HepG2 (cell line): Measurements from ENCODE around the gene JAKMIP2. TPM values are rescaled to one million over a fixed set of nuclear protein-coding genes. Genes with fewer than 3 reads are reported as not detected.

Source experiments
- MLLT10 ChIP-seq: sonication (generic); formaldehyde crosslinking; IDR thresholded peaks from 2 replicates; pipeline ENCODE4 v1.4.0; 2020; ENCODE audit warnings: missing genetic modification reagents
- MXI1 ChIP-seq: IDR thresholded peaks from 3 replicates; pipeline ENCODE4 v1.6.1; 2012; ENCODE audit warnings: low read depth, low read length, inconsistent platforms, borderline replicate concordance
- SSRP1 ChIP-seq: IDR thresholded peaks from 2 replicates; pipeline ENCODE4 v1.6.1; 2016; ENCODE audit warnings: control low read depth
- ZNF468 ChIP-seq: sonication (generic); formaldehyde crosslinking; IDR thresholded peaks from 2 replicates; pipeline ENCODE4 v1.8.0; 2022; ENCODE audit warnings: mild to moderate bottlenecking, moderate library complexity, missing genetic modification reagents
- ZNF496 ChIP-seq: sonication (generic); formaldehyde crosslinking; IDR thresholded peaks from 2 replicates; pipeline ENCODE4 v1.8.1; 2023; ENCODE audit warnings: mild to moderate bottlenecking, moderate library complexity, missing genetic modification reagents; ENCODE audit not compliant: insufficient replicate concordance
- polyA plus RNA-seq, 8 experiments: library from polyadenylated mRNA; depleted of rRNA in 3 of 8; stranded (reverse) in 7 of 8; unstranded in 1 of 8; fragments of >200 nt; fragmentation: Illumina TruSeq in 4 of 8; extraction: Trizol in 4 of 8; gene quantifications; 2 replicates each; pipeline versions ENCODE4 v1.2.1 to v1.2.3, GENCODE V29; 2011 to 2016; ENCODE audit warnings: low read depth in 4 of 8, missing spikeins in 1 of 8, mixed read lengths in 1 of 8; ENCODE audit not compliant: insufficient read depth in 1 of 8
- total RNA-seq, 5 experiments: library from RNA; depleted of rRNA; stranded (reverse); fragments of >200 nt; fragmentation: Illumina TruSeq; extraction: Trizol; gene quantifications; 2 replicates each; pipeline ENCODE4 v1.2.3, GENCODE V29; 2016; ENCODE audit warnings: low read depth in 1 of 5
- TF ChIP-seq, protein P1 (sequence below): sonication (generic); formaldehyde crosslinking; IDR thresholded peaks from 2 replicates; pipeline ENCODE4 v1.8.1; 2023; ENCODE audit warnings: missing genetic modification reagents, inconsistent platforms, borderline replicate concordance
- TF ChIP-seq, protein P2 (sequence below): sonication (generic); formaldehyde crosslinking; conservative IDR thresholded peaks from 2 replicates; pipeline ENCODE4 v1.4.0; 2020; ENCODE audit warnings: missing genetic modification reagents
- TF ChIP-seq, protein P3 (sequence below): sonication (generic); formaldehyde crosslinking; IDR thresholded peaks from 2 replicates; pipeline ENCODE4 v1.5.0; 2020; ENCODE audit warnings: missing genetic modification reagents, mild to moderate bottlenecking, borderline replicate concordance
- TF ChIP-seq, protein P4 (sequence below): sonication (generic); formaldehyde crosslinking; IDR thresholded peaks from 2 replicates; pipeline ENCODE4 v1.4.0; 2020; ENCODE audit warnings: missing genetic modification reagents, low read depth, mild to moderate bottlenecking, borderline replicate concordance

Gene JAKMIP2
- total and polyA plus RNA-seq, 2 of the 13 experiments (the other 11 are each of a cell fraction or from before 2014, with no cell fraction given) = 0.04 to 2.1 TPM

DNA sequence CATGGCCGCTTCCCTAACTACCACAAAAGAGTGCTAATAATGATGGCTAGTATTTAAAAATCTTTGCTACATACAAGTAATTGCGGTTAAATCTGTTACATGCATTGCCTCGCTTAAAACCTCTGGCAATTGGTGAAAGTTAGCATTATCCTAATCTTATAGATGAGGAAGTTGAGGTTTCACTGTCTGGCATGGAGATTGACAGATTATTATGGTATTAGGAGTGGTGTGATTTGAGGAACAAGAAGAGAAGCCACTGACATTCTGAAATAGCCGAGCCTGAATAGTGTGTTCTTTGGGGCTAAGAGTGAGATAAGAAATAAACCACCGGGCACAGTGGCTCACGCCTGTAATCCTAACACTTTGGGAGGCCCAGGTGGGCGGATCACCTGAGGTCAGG lies 227.4 kb downstream of the JAKMIP2 start (continued):
- TF ChIP-seq, protein P1, sequence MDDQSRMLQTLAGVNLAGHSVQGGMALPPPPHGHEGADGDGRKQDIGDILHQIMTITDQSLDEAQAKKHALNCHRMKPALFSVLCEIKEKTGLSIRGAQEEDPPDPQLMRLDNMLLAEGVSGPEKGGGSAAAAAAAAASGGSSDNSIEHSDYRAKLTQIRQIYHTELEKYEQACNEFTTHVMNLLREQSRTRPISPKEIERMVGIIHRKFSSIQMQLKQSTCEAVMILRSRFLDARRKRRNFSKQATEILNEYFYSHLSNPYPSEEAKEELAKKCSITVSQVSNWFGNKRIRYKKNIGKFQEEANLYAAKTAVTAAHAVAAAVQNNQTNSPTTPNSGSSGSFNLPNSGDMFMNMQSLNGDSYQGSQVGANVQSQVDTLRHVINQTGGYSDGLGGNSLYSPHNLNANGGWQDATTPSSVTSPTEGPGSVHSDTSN (CRISPR knock-in tag) = no peak
- no peak for TF ChIP-seq MXI1
- TF ChIP-seq ZNF496 (CRISPR knock-in tag) = no peak
- TF ChIP-seq ZNF468 (CRISPR knock-in tag) = no peak
- TF ChIP-seq, protein P2, sequence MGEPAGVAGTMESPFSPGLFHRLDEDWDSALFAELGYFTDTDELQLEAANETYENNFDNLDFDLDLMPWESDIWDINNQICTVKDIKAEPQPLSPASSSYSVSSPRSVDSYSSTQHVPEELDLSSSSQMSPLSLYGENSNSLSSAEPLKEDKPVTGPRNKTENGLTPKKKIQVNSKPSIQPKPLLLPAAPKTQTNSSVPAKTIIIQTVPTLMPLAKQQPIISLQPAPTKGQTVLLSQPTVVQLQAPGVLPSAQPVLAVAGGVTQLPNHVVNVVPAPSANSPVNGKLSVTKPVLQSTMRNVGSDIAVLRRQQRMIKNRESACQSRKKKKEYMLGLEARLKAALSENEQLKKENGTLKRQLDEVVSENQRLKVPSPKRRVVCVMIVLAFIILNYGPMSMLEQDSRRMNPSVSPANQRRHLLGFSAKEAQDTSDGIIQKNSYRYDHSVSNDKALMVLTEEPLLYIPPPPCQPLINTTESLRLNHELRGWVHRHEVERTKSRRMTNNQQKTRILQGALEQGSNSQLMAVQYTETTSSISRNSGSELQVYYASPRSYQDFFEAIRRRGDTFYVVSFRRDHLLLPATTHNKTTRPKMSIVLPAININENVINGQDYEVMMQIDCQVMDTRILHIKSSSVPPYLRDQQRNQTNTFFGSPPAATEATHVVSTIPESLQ = no peak
- no peak for TF ChIP-seq MLLT10 (CRISPR knock-in tag)
- TF ChIP-seq, protein P3, sequence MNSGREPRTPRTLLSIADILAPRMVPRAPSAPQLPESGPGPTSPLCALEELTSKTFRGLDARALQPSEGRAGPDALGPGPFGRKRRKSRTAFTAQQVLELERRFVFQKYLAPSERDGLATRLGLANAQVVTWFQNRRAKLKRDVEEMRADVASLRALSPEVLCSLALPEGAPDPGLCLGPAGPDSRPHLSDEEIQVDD (CRISPR knock-in tag) = no peak
- TF ChIP-seq, protein P4, sequence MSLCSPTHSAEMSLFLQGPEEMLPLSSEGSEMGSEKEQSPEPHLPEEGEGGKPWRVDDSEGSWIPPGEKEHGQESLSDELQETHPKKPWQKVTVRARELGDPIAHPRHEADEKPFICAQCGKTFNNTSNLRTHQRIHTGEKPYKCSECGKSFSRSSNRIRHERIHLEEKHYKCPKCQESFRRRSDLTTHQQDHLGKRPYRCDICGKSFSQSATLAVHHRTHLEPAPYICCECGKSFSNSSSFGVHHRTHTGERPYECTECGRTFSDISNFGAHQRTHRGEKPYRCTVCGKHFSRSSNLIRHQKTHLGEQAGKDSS (CRISPR knock-in tag) = no peak
- no peak for TF ChIP-seq SSRP1
